Immature natural killer cell (primary cell): ENCODE data around the gene GHRH. TPM values are rescaled to one million over a fixed set of nuclear protein-coding genes. Genes with fewer than 3 reads are reported as not detected.

Experiments
- DNase-seq, 3 donors: peaks; one replicate each; pipeline ENCODE4 v3.0.0; 2022; ENCODE audit warnings: mixed read lengths in 1 of 3
- H3K27ac Mint-ChIP-seq, 6 donors: one replicate each; pipeline ENCODE4 v1.8.0; 2020; ENCODE audit warnings: mixed read lengths in 6 of 6, mild to moderate bottlenecking in 5 of 6, inconsistent platforms in 4 of 6, moderate library complexity in 3 of 6
- H3K27me3 Mint-ChIP-seq, 3 donors: one replicate each; pipeline ENCODE4 v1.8.0; 2020 to 2021; ENCODE audit warnings: low read depth in 3 of 3, mild to moderate bottlenecking in 3 of 3, mixed read lengths in 3 of 3, moderate library complexity in 3 of 3, inconsistent platforms in 1 of 3
- H3K36me3 Mint-ChIP-seq, 3 donors: one replicate each; pipeline ENCODE4 v1.8.0; 2020; ENCODE audit warnings: mixed read lengths in 3 of 3, inconsistent platforms in 2 of 3, mild to moderate bottlenecking in 2 of 3
- H3K4me1 Mint-ChIP-seq, 2 donors: one replicate each; pipeline ENCODE4 v1.8.0; 2020; ENCODE audit warnings: inconsistent platforms in 2 of 2, mild to moderate bottlenecking in 2 of 2, mixed read lengths in 2 of 2, moderate library complexity in 1 of 2
- H3K4me3 Mint-ChIP-seq, 5 donors: one replicate each; pipeline ENCODE4 v1.8.0; 2020; ENCODE audit warnings: mild to moderate bottlenecking in 5 of 5, mixed read lengths in 5 of 5, inconsistent platforms in 3 of 5, moderate library complexity in 3 of 5
- H3K9me3 Mint-ChIP-seq, 6 donors: one replicate each; pipeline ENCODE4 v1.8.0; 2020; ENCODE audit warnings: mild to moderate bottlenecking in 6 of 6, mixed read lengths in 6 of 6, inconsistent platforms in 4 of 6, moderate library complexity in 3 of 6
- polyA plus RNA-seq, 3 donors: library from polyadenylated mRNA; unstranded; fragments of 300-500 nt; fragmentation: Illumina TruSeq; gene quantifications; one replicate each; pipeline ENCODE4 v1.2.3, GENCODE V29; 2021

Gene GHRH
- polyA plus RNA-seq = not detected

- Mint-ChIP-seq H3K27ac (no peak within 1 kb of the TSS), H3K4me1 (no peaks in the 10 kb centered on the region), H3K36me3 (no peaks in the 10 kb centered on the region), H3K9me3 (no peaks in the 10 kb centered on the region), H3K4me3 (no peak within 1 kb of the TSS), H3K27me3 (peaks cover 1 to 12% (median 7%) of the 10 kb centered on the region in 3 donors)
- DNase-seq = no peak
Observed at GRCh38 chr20:37261714-37262113, at the start of gene GHRH. Gene GHRH, minus strand, starts transcription at chr20:37261814. Its CDS starts 4,925 bp downstream, at chr20:37256889.

GRCh38 chr20:37310951-37311350 is 49.3 kb upstream of the GHRH start:
- Mint-ChIP-seq H3K4me1 (peaks cover 23 to 25% of the 10 kb centered on the region in 2 donors), H3K36me3 (peaks cover 4 to 22% (median 8%) of the 10 kb centered on the region in 3 donors), H3K27ac (no peak overlapping the region)

GRCh38 chr20:37309936-37310590 is 48.4 kb upstream of the GHRH start:
- DNase-seq = no peak
- Mint-ChIP-seq H3K27ac (peak overlapping the region in 2 of 6 donors; percentile 33 to 62), H3K4me3 (no peak overlapping the region), H3K36me3 (peaks cover 4 to 22% (median 8%) of the 10 kb centered on the region in 3 donors), H3K4me1 (peaks cover 15 to 16% of the 10 kb centered on the region in 2 donors), H3K27me3 (peaks cover 0 to 2% (median 2%) of the 10 kb centered on the region in 3 donors), H3K9me3 (no peaks in the 10 kb centered on the region)

More at GRCh38 chr20:37310951-37311350, 49.3 kb upstream of the GHRH start:
- H3K27me3 Mint-ChIP-seq = peaks cover 0 to 2% (median 2%) of the 10 kb centered on the region in 3 donors
- no peak overlapping the region for H3K4me3 Mint-ChIP-seq
- no peak for DNase-seq
- H3K9me3 Mint-ChIP-seq = no peaks in the 10 kb centered on the region

- Mint-ChIP-seq H3K36me3 (peaks cover 4 to 28% (median 13%) of the 10 kb centered on the region in 3 donors), H3K4me3 (no peak overlapping the region), H3K27ac (peak overlapping the region in 2 of 6 donors; percentile 26 to 51), H3K9me3 (no peaks in the 10 kb centered on the region), H3K27me3 (peaks cover 0 to 2% (median 2%) of the 10 kb centered on the region in 3 donors), H3K4me1 (peaks cover 8% of the 10 kb centered on the region in 2 donors)
- DNase-seq = no peak
Observed at GRCh38 chr20:37309290-37309689, 47.7 kb upstream of the GHRH start.

GRCh38 chr20:37308086-37309050 is 46.8 kb upstream of the GHRH start:
- H3K9me3 Mint-ChIP-seq = no peaks in the 10 kb centered on the region
- peaks cover 3 to 6% of the 10 kb centered on the region in 2 donors for H3K4me1 Mint-ChIP-seq
- H3K4me3 Mint-ChIP-seq = no peak overlapping the region
- peak overlapping the region in 1 of 6 donors; percentile 26 for H3K27ac Mint-ChIP-seq
- H3K36me3 Mint-ChIP-seq = peaks cover 7 to 28% (median 15%) of the 10 kb centered on the region in 3 donors
- peaks cover 0 to 3% (median 2%) of the 10 kb centered on the region in 3 donors for H3K27me3 Mint-ChIP-seq
- no peak for DNase-seq

- Mint-ChIP-seq H3K27me3 (peaks cover 0 to 4% (median 2%) of the 10 kb centered on the region in 3 donors), H3K27ac (no peak overlapping the region), H3K36me3 (peaks cover 9 to 41% (median 14%) of the 10 kb centered on the region in 3 donors), H3K9me3 (no peaks in the 10 kb centered on the region), H3K4me3 (no peak overlapping the region), H3K4me1 (peaks cover 5 to 6% of the 10 kb centered on the region in 2 donors)
- DNase-seq = no peak
Observed at GRCh38 chr20:37305839-37306238, 44.2 kb upstream of the GHRH start.

GRCh38 chr20:37305079-37305478 is 43.5 kb upstream of the GHRH start:
- Mint-ChIP-seq H3K36me3 (peaks cover 9 to 44% (median 20%) of the 10 kb centered on the region in 3 donors), H3K27ac (no peak overlapping the region), H3K9me3 (no peaks in the 10 kb centered on the region), H3K4me1 (peaks cover 9 to 10% of the 10 kb centered on the region in 2 donors), H3K27me3 (peaks cover 0 to 5% (median 4%) of the 10 kb centered on the region in 3 donors), H3K4me3 (no peak overlapping the region)
- DNase-seq = no peak

- no peak overlapping the region for H3K4me3 Mint-ChIP-seq
- no peak for DNase-seq
- peaks cover 9 to 41% (median 20%) of the 10 kb centered on the region in 3 donors for H3K36me3 Mint-ChIP-seq
- H3K27ac Mint-ChIP-seq = no peak overlapping the region
- peaks cover 9 to 18% of the 10 kb centered on the region in 2 donors for H3K4me1 Mint-ChIP-seq
- H3K9me3 Mint-ChIP-seq = no peaks in the 10 kb centered on the region
- peaks cover 0 to 4% (median 3%) of the 10 kb centered on the region in 3 donors for H3K27me3 Mint-ChIP-seq
Observed at GRCh38 chr20:37303637-37304036, 42.0 kb upstream of the GHRH start.

GRCh38 chr20:37302981-37303380 is 41.4 kb upstream of the GHRH start:
- H3K27ac Mint-ChIP-seq = no peak overlapping the region
- no peaks in the 10 kb centered on the region for H3K9me3 Mint-ChIP-seq
- H3K4me3 Mint-ChIP-seq = no peak overlapping the region
- peaks cover 0 to 4% (median 3%) of the 10 kb centered on the region in 3 donors for H3K27me3 Mint-ChIP-seq
- DNase-seq = no peak
- H3K4me1 Mint-ChIP-seq = peaks cover 8 to 22% of the 10 kb centered on the region in 2 donors
- peaks cover 9 to 42% (median 18%) of the 10 kb centered on the region in 3 donors for H3K36me3 Mint-ChIP-seq

GRCh38 chr20:37301558-37301957 is 39.9 kb upstream of the GHRH start:
- Mint-ChIP-seq H3K36me3 (peaks cover 5 to 38% (median 18%) of the 10 kb centered on the region in 3 donors), H3K4me3 (no peak overlapping the region), H3K4me1 (peaks cover 9 to 31% of the 10 kb centered on the region in 2 donors), H3K27me3 (peaks cover 0 to 4% (median 3%) of the 10 kb centered on the region in 3 donors), H3K27ac (peak overlapping the region in 3 of 6 donors; percentile 14 to 62 (median 57)), H3K9me3 (no peaks in the 10 kb centered on the region)
- no peak for DNase-seq

- Mint-ChIP-seq H3K9me3 (no peaks in the 10 kb centered on the region), H3K27me3 (peaks cover 0 to 4% (median 3%) of the 10 kb centered on the region in 3 donors), H3K27ac (peak overlapping the region in 1 of 6 donors; percentile 57), H3K4me3 (no peak overlapping the region), H3K36me3 (peaks cover 5 to 36% (median 18%) of the 10 kb centered on the region in 3 donors), H3K4me1 (peaks cover 13 to 36% of the 10 kb centered on the region in 2 donors)
- no peak for DNase-seq
Observed at GRCh38 chr20:37301120-37301519, 39.5 kb upstream of the GHRH start.

GRCh38 chr20:37299718-37300528 is 38.3 kb upstream of the GHRH start:
- H3K27ac Mint-ChIP-seq = peak overlapping the region in 1 of 6 donors; percentile 58
- peaks cover 5 to 36% (median 18%) of the 10 kb centered on the region in 3 donors for H3K36me3 Mint-ChIP-seq
- H3K27me3 Mint-ChIP-seq = peaks cover 0 to 4% (median 3%) of the 10 kb centered on the region in 3 donors
- H3K9me3 Mint-ChIP-seq = no peaks in the 10 kb centered on the region
- no peak overlapping the region for H3K4me3 Mint-ChIP-seq
- DNase-seq = no peak
- peaks cover 14 to 48% of the 10 kb centered on the region in 2 donors for H3K4me1 Mint-ChIP-seq
